NCI-H2081 (cell line): ENCODE data around the gene RAB40B.

Source experiments
- DNase-seq, 2 experiments: peaks; one replicate each; lab custom pipeline; 2025; lab: John Stamatoyannopoulos, UW

Gene RAB40B

DNA sequence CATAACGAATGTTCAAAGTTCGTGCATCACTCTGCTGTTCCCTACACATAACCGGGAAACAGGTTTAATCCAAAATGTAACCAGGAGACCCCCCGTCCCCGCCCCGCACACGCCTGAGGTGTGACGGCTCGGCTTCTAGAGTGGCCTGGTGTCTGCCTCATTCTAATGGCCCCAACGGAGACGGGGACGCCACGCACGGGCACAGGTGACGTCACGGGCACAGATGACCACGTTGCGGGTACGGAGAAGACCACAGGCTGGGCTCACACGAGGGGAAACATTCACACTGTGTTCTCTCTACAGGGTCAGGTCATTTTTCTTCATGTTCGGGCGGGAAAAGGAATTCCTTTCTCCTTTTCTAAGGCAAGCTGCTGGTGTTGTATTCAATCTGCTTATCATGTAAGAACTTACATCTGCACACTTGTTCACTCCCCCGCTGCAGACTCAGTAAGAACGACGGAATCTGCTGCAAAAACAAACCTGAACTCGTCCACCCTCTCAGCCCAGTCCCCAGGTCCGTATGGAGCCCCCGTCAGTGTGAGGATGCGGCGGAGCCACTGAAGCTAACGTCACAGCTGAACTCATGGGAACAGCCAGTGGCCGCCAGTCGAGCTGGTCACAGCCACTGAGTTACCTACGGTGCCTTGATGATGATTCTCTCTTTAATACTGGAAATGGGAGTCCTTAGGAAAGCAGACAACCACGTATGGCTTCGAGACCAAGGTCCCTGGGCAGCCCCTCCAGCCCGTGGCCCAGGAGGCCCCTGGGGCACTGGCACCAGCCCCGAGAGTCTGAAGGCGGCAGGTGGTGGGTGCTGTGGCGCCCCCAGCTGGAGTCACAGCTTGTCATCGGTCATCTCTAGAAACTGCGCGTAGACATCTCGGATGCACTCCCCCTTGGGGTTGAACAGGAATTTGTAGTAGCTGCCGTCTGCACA, 83.1 kb downstream of the RAB40B start:
- DNase-seq: no peak

DNA sequence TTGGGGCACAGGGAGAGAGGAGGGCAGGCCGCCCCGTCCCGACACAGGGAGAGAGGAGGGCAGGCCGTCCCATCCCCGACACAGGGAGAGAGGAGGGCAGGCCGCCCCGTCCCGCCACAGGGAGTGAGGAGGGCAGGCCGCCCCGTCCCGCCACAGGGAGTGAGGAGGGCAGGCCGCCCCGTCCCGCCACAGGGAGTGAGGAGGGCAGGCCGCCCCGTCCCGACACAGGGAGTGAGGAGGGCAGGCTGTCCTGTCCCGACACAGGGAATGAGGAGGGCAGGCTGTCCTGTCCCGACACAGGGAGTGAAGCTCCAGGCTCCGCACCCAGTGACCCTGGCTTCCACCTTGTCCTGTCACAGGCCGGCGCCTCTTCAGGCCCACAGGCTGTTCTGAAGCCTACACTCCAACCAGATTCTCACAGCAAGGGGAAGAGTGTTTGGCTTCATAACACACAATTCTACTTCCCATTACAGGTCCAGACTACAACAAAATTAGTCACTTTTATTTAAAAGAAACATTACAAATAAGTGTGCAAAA, 84.3 kb downstream of the RAB40B start:
- no peak for DNase-seq

DNA sequence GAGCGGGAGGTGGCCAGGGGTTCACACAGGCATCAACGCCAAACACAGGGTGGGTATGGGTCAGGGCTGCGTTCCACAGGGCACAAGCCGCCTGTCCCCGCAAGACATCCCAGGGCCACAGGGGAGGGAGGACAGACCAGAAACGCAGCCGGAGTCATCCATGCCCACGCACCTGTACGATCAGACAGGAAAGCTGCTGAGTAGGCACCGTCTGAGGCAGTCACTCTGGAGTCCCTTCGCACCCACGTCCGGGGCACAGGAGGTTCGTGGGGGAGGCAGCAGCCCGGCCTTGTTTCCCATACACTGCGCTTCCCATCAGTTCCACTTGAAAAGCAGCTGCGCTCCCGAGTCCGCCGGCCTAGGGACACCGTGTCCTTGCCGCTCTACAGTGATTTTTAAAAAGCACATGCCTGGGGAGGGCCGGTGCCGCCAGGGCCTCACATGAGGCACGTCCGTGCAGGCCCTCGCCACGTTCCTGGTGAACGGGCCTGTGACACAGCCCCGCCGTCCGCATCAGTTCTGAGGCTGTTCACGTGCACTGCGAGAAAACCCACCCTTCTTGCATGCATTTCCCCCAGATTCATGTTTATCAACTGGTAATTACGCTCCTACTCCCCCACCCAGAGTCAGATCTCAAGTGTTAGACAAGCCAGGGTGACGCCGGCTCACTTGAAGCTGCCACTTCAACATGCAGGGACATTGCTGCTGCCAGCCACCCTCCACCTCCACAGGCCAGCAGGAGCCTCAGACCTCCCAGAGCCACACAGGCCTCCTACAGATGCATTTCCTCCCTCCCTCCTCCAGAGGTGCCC, 85.0 kb downstream of the RAB40B start:
- DNase-seq: no peak

DNA sequence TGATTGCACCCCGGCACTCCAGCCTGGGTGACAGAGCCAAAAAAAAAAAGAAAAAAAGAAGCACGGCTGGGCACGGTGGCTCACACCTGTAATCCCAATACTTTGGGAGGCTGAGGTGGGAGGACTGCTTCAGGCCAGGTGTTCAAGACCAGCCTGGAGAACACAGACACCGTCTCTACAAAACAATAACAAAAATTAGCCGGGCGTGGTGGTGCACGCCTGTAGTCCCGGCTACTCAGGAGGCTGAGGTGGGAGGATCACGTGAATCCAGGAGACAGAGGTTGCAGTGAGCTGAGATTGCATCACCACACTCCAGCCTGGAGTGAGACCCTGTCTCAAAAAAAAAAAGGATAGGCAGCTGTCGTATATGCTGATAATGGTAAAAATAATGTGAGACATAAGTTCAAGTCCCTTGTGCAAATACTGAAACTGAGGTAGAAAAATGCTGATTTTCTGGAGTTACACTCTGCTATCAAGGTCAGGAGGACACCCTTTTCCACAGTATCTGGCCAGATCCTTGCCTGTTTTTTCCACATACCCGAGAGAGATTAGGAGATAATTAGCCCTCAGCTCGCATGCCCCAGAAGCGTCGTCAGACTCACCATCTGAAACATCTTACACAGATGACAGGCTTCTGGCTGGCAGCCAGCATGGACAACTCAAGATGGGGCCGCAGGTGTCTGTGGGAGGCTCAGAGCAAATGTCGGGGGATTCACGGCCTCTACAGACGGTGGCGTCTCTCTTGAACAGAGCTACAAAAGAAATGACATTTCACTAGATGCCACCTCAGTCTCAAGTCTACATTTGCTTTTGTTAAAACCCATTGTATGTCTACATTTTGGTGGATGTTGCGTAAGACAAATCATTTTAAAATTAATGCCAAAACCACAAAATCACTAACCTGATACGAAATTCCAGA, 87.1 kb downstream of the RAB40B start:
- no peak for DNase-seq

DNA sequence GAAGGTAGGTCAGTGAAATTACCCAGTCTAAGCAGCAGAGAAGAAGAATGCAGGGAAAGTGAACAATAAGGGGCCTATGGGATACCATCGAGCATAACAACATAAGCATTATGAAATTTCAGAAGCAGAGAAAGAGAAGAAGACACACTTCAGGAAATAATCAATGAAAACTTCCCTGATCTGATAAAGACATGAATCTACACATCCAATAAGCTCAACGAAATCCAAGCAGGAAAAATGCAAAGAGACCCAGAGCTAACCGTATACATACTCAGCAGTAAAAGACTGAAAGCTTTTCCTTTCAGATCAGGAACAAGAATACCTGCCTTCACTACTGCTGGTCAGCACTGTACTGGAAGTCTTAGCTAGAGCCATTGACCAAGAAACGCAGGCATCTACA, 88.8 kb downstream of the RAB40B start:
- DNase-seq: no peak

DNA sequence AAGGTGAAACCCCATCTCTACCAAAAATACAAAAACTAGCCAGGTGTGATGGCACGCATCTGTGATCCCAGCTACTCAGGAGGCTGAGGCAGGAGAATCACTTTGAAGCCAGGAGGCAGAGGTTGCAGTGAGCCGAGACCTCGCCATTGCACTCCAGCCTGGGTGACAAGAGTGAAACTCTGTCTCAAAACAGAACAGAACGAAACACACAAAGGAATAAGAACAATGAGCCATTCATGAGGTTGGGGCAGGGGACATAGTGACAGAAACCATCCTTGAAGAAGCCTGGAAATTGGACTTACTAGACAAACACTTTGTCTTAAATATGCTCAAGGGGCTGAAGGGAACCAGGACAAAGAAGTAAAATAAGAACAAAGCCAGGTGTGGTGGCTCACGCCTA, 89.7 kb downstream of the RAB40B start:
- DNase-seq: no peak

DNA sequence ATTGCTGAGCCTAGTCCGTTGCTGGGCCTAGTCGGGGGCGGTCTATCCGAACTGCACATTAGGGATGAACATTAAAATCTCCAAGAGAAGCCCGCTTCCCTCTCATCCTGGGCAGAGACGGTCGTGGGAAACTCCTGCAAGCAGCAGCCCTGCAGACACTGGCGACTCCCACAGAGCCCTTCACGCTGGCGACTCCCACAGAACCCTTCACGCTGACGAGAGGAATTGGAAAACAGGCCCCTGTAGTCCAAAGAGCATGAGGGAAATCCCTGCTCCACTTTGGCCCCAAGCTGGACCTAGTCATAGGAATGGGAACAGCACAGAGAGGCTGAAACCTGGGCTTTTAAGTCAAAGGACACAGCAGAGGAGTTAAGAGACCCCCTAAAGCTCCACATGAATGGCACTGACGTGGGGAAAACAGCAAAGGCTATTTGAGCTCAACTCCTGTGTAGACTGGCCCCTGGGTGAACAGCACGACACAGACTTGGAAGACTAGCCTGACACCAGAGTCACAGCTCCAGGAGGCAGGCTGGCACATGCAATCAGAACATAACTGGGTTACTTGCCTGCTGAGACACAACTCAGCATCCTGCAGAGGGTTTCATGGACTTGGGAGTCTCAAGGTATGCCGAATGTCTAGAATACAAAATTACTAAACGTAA, 92.4 kb downstream of the RAB40B start:
- DNase-seq: no peak
